Panc1 (cell line): ENCODE results near the gene MBD3. TPM values are rescaled to one million over a fixed set of nuclear protein-coding genes. Genes with fewer than 3 reads are reported as not detected.

Experiments used
- ATAC-seq: fragments of 200-7000 bp; cut with Tn5 transposase; 2 replicates; pipeline ENCODE4 v1.9.1; 2020; ENCODE audit warnings: mild to moderate bottlenecking, moderate library complexity
- BruUV-seq: library from RNA; stranded (reverse); fragments of 400-500 nt; replicated peaks from 2 replicates; lab custom pipeline; 2021; lab: Mats Ljungman, UMichigan
- CTCF ChIA-PET: fragments of 300-600 bp; sonication (Branson Sonifier 250); formaldehyde crosslinking; loops from one replicate; lab custom pipeline; 2022; ENCODE audit warnings: antibody characterized with exemption; lab: Charles Lee
- POLR2A ChIA-PET: fragments of 300-600 bp; sonication (Branson Sonifier 250); formaldehyde crosslinking; loops from one replicate; lab custom pipeline; 2022; ENCODE audit warnings: antibody characterized with exemption; lab: Charles Lee
- DNase-seq: peaks from one replicate; pipeline ENCODE4 v3.0.0-alpha.2; 2010; ENCODE audit warnings: low read depth, low spot score
- H3K27ac ChIP-seq: 2 replicates; pipeline ENCODE4 v1.5.1; 2011; ENCODE audit warnings: mild to moderate bottlenecking, low read length, inconsistent platforms
- H3K27me3 ChIP-seq: fragments of 200-500 bp; sonication (Bioruptor generic); 2 replicates; pipeline ENCODE4 v1.6.0; 2014; ENCODE audit warnings: low read length, inconsistent platforms; ENCODE audit not compliant: control insufficient read depth, insufficient read depth
- H3K36me3 ChIP-seq: fragments of 200-500 bp; sonication (Bioruptor generic); 2 replicates; pipeline ENCODE4 v1.5.1; 2014; ENCODE audit warnings: inconsistent platforms, mild to moderate bottlenecking, low read length, moderate library complexity; ENCODE audit not compliant: control insufficient read depth, insufficient read depth
- H3K4me1 ChIP-seq: 2 replicates; pipeline ENCODE4 v1.5.1; 2011; ENCODE audit warnings: inconsistent platforms, mild to moderate bottlenecking, low read length, moderate library complexity; ENCODE audit not compliant: control insufficient read depth, insufficient read depth
- H3K4me3 ChIP-seq, 2 experiments: 2 replicates each; pipeline ENCODE4 v1.5.1; 2011 to 2012; ENCODE audit warnings: low read depth in 2 of 2, low read length in 2 of 2, mild to moderate bottlenecking in 2 of 2, inconsistent platforms in 1 of 2, moderate library complexity in 1 of 2
- H3K9me3 ChIP-seq: fragments of 200-500 bp; sonication (Bioruptor generic); 2 replicates; pipeline ENCODE4 v1.5.1; 2014; ENCODE audit warnings: low read depth, mild to moderate bottlenecking, inconsistent platforms, low read length, moderate library complexity; ENCODE audit not compliant: control insufficient read depth, insufficient read depth
- CTCF ChIP-seq: fragments of 450-650 bp; IDR thresholded peaks from 2 replicates; pipeline ENCODE4 v1.5.1; 2017; ENCODE audit warnings: mild to moderate bottlenecking
- POLR2AphosphoS5 ChIP-seq: IDR thresholded peaks from 2 replicates; pipeline ENCODE4 v1.6.1; 2012; ENCODE audit warnings: mild to moderate bottlenecking, low read depth, low read length, moderate library complexity
- REST ChIP-seq, 2 experiments: IDR thresholded peaks; 2 replicates each; pipeline ENCODE4 v1.6.1; 2011 to 2012; ENCODE audit warnings: low read depth in 2 of 2, control low read depth in 1 of 2, low read length in 1 of 2, mild to moderate bottlenecking in 1 of 2, moderate library complexity in 1 of 2; ENCODE audit not compliant: insufficient read depth in 1 of 2
- SIN3A ChIP-seq: IDR thresholded peaks from 2 replicates; pipeline ENCODE4 v1.6.1; 2012; ENCODE audit warnings: low read depth, mild to moderate bottlenecking, low read length, moderate library complexity, borderline replicate concordance; ENCODE audit not compliant: insufficient read depth
- TCF7L2 ChIP-seq: IDR thresholded peaks from 2 replicates; pipeline ENCODE4 v1.6.1; 2011; ENCODE audit warnings: mild to moderate bottlenecking, low read depth, low read length, inconsistent platforms
- in situ Hi-C: cut with HindIII; loops from 2 replicates; pipeline ENCODE4 v1.10.0; 2016; ENCODE audit warnings: low sequenced_read_pairs, low pct_unique_long_range_greater_than_20kb
- intact Hi-C: fragments of 100-400 bp; cut with micrococcal nuclease; formaldehyde crosslinking; loops from one replicate; pipeline ENCODE4 v1.10.0; 2022; ENCODE audit not compliant: unreplicated experiment
- total RNA-seq: library from RNA; stranded (reverse); gene quantifications from one replicate; pipeline ENCODE4 v1.2.1, GENCODE V29; 2021; ENCODE audit not compliant: unreplicated experiment

The MBD3 gene
- total RNA-seq, 1 experiment from 2014 or later: 139 TPM

GRCh38 chr19:1620502-1620901, 27.8 kb upstream of the MBD3 start:
- Histone ChIP-seq H3K27me3 (no peaks in the 10 kb centered on the region), H3K4me1 (no peaks in the 10 kb centered on the region), H3K36me3 (no peaks in the 10 kb centered on the region), H3K9me3 (no peaks in the 10 kb centered on the region), H3K4me3 (no peak overlapping the region), H3K27ac (no peak overlapping the region)
- ChIA-PET CTCF (no interaction called here), POLR2A (no interaction called here)
- no TSS peak for BruUV-seq
- no peak for TF ChIP-seq POLR2AphosphoS5
- TF ChIP-seq TCF7L2: no peak
- no peak for TF ChIP-seq CTCF
- intact Hi-C loops: no loop called here
- in situ Hi-C loops: no loop called here
- DNase-seq (no peak), ATAC-seq (no peak)

GRCh38 chr19:1619703-1620102, 27.0 kb upstream of the MBD3 start:
- no peaks in the 10 kb centered on the region for H3K27me3 ChIP-seq
- ATAC-seq (no peak), DNase-seq (no peak)
- no peaks in the 10 kb centered on the region for H3K36me3 ChIP-seq
- ChIA-PET CTCF (no interaction called here), POLR2A (no interaction called here)
- BruUV-seq: no TSS peak
- H3K27ac ChIP-seq: no peak overlapping the region
- H3K4me1 ChIP-seq: no peaks in the 10 kb centered on the region
- intact Hi-C loops: no loop called here
- in situ Hi-C loops: no loop called here
- TF ChIP-seq CTCF: no peak
- no peaks in the 10 kb centered on the region for H3K9me3 ChIP-seq
- no peak overlapping the region for H3K4me3 ChIP-seq

GRCh38 chr19:1619094-1619439, 26.4 kb upstream of the MBD3 start:
- intact Hi-C loops: no loop called here
- no peaks in the 10 kb centered on the region for H3K36me3 ChIP-seq
- H3K4me3 ChIP-seq: no peak overlapping the region
- H3K27ac ChIP-seq: no peak overlapping the region
- TF ChIP-seq REST (IDR thresholded peaks at IDR 0.05; ENCODE audit: insufficient read depth in 1 of 2, low read depth in 2 of 2, low read length in 1 of 2) (no peak), CTCF (no peak), POLR2AphosphoS5 (no peak), TCF7L2 (no peak), SIN3A (no peak)
- DNase-seq (no peak), ATAC-seq (no peak)
- no TSS peak for BruUV-seq
- H3K9me3 ChIP-seq: no peaks in the 10 kb centered on the region
- in situ Hi-C loops: no loop called here
- H3K27me3 ChIP-seq: no peaks in the 10 kb centered on the region
- ChIA-PET POLR2A (no interaction called here), CTCF (no interaction called here)
- no peaks in the 10 kb centered on the region for H3K4me1 ChIP-seq
